Measurements from ENCODE around the gene ERGIC1. TPM values are rescaled to one million over a fixed set of nuclear protein-coding genes. Genes with fewer than 3 reads are reported as not detected.

Gene ERGIC1
- total and polyA plus RNA-seq, 2 of the 13 experiments (the other 11 are each of a cell fraction or from before 2014, with no cell fraction given): 78.5 to 184 TPM

- TF ChIP-seq IRF2 (CRISPR knock-in tag; IDR thresholded peaks at IDR 0.05) (0 out of 2 replicates have a peak, but pooled peaks have one; percentile 29), NR2F1 (CRISPR knock-in tag; IDR thresholded peaks at IDR 0.05) (no peak), ZNF780A (CRISPR knock-in tag; IDR thresholded peaks at IDR 0.05) (no peak), RAD21 (CRISPR knock-in tag; IDR thresholded peaks at IDR 0.05) (peak; percentile 94), KDM6A (CRISPR knock-in tag; IDR thresholded peaks at IDR 0.05; ENCODE audit: low read depth) (no peak), ZNF788 (CRISPR knock-in tag; IDR thresholded peaks at IDR 0.05; ENCODE audit: borderline replicate concordance) (0 out of 2 replicates have a peak, but pooled peaks have one; percentile 48), ZNF564 (CRISPR knock-in tag; IDR thresholded peaks at IDR 0.05) (no peak), DBP (CRISPR knock-in tag; IDR thresholded peaks at IDR 0.05; ENCODE audit: not compliant biosample characterization) (no peak), ZNF33A (CRISPR knock-in tag; IDR thresholded peaks at IDR 0.05; ENCODE audit: borderline replicate concordance) (no peak), ZNF740 (CRISPR knock-in tag; IDR thresholded peaks at IDR 0.05) (no peak), E2F1 (CRISPR knock-in tag; IDR thresholded peaks at IDR 0.05) (no peak), ZKSCAN1 (IDR thresholded peaks at IDR 0.05; ENCODE audit: low read length) (no peak), LCORL (IDR thresholded peaks at IDR 0.05) (no peak), LCORL (CRISPR knock-in tag; IDR thresholded peaks at IDR 0.05) (no peak), ZC3H13 (CRISPR knock-in tag; IDR thresholded peaks at IDR 0.05) (no peak), RFXAP (CRISPR knock-in tag; IDR thresholded peaks at IDR 0.05; ENCODE audit: borderline replicate concordance) (no peak), GPN1 (CRISPR knock-in tag; IDR thresholded peaks at IDR 0.05; ENCODE audit: borderline replicate concordance) (no peak), NCOA2 (CRISPR knock-in tag; IDR thresholded peaks at IDR 0.05) (no peak), ZBTB14 (CRISPR knock-in tag; IDR thresholded peaks at IDR 0.05) (no peak), SATB2 (CRISPR knock-in tag; IDR thresholded peaks at IDR 0.05) (no peak), IRX3 (CRISPR knock-in tag; IDR thresholded peaks at IDR 0.05; ENCODE audit: borderline replicate concordance, low read depth) (no peak), NFE2 (CRISPR knock-in tag; IDR thresholded peaks at IDR 0.05) (no peak), ZNF7 (CRISPR knock-in tag; IDR thresholded peaks at IDR 0.05) (no peak), ZNF615 (CRISPR knock-in tag; IDR thresholded peaks at IDR 0.05; ENCODE audit: borderline replicate concordance) (no peak), TMF1 (CRISPR knock-in tag; IDR thresholded peaks at IDR 0.05; ENCODE audit: low read depth) (no peak), ZNF274 (CRISPR knock-in tag; IDR thresholded peaks at IDR 0.05) (peak; percentile 36; the same call in 1 of the 2 replicates), AKAP8 (CRISPR knock-in tag; IDR thresholded peaks at IDR 0.05) (no peak), ZNF160 (CRISPR knock-in tag; IDR thresholded peaks at IDR 0.05) (no peak), CBFB (CRISPR knock-in tag; IDR thresholded peaks at IDR 0.05) (0 out of 2 replicates have a peak, but pooled peaks have one; percentile 26), HOXA5 (CRISPR knock-in tag; IDR thresholded peaks at IDR 0.05) (no peak), ZFP82 (CRISPR knock-in tag; IDR thresholded peaks at IDR 0.05; ENCODE audit: borderline replicate concordance) (no peak)
Measured at GRCh38 chr5:172932313-172933017, 98.4 kb downstream of the ERGIC1 start (continued).
